Measurements from ENCODE around the gene SMC2.

- TF ChIP-seq CTCF (conservative IDR thresholded peaks at IDR 0.05; ENCODE audit: low read length): no peak
- TF ChIP-seq EZH2phosphoT487 (IDR thresholded peaks at IDR 0.05; ENCODE audit: borderline replicate concordance): no peak
These were observed 14.2 kb downstream of the SMC2 start for GRCh38 chr9:104108315-104108714.
